GM19372 (cell line): ENCODE results near the gene C1QTNF1.

Experiments
- ATAC-seq: cut with Tn5 transposase; IDR thresholded peaks from one replicate; pipeline ENCODE4 v1.9.1; 2021; ENCODE audit warnings: mild to moderate bottlenecking, low read depth, moderate library complexity; ENCODE audit not compliant: unreplicated experiment

C1QTNF1 gene

DNA sequence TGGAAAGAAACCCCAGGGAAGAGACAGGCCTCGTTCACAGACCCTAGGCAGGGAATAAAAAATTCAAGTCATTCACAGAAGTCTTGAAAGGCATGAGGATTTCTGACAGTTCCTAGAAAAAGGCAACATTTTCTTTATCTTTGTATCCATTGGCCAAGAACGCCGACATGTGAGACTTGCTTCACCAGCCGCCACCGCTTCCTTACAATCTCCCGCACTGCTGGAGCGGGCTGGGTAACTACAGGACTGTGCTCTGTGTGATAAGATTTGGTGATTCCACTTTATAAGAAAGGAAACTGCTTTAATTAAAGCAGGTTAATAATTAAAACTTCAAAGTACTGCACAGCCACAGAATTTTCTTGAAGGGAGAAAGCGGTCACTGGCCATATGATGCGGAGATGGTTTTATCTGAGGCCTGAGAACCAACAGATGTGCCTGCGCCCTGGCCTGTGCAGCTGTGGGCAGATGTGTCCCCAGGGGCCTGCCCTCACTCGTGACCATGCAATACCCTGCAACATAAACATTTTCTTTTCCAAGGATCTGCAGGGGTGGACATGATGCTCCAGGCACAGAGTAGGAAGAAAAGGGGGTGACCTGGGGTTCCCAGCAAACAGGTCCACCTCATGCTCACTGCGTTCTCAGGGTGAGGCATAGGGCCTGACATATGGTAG, 31.3 kb upstream of the C1QTNF1 start:
- ATAC-seq = no peak

DNA sequence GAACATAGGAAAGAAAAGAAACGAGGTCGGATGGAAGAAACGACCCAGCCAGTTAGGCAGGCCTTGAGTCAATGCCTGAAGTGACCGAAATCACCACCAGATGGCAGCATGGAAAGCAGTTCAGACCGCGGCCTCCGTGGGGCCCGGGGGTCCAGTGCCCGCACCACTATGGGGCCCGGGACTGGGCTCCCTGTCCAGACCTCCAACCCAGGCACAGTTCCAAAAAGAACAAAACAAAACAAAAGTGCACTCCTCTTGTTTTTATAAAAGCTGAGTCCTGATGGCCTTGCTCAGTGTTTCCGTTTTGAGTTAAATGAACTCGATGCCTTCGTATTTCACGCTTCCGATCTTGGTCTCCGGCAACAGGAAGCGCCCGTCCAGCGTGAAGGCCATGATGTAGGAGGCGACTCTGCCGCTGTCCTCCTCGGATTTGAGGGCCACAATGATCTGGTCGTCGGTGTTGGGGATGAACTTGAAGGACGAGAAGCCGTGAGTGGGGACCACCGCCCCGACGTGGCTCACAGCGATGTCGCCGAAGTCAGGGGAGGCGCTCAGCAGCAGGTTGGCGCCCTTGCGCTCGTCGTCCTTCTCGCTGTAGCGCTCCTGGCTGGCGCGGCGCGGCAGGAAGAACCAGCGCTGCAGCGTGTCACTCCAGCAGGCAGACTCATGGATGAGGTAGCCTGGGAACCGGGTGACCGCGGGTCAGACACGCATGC, 30.6 kb upstream of the C1QTNF1 start:
- ATAC-seq = no peak

- no peak for ATAC-seq
Measured at GRCh38 chr17:78993981-78994671, 29.8 kb upstream of the C1QTNF1 start.

- ATAC-seq = no peak
Measured at GRCh38 chr17:78995022-78995760, 28.8 kb upstream of the C1QTNF1 start.

GRCh38 chr17:78995761-78996451, 28.1 kb upstream of the C1QTNF1 start:
- ATAC-seq = no peak

- no peak for ATAC-seq
Measured at GRCh38 chr17:78996781-78997201, 27.2 kb upstream of the C1QTNF1 start.

DNA sequence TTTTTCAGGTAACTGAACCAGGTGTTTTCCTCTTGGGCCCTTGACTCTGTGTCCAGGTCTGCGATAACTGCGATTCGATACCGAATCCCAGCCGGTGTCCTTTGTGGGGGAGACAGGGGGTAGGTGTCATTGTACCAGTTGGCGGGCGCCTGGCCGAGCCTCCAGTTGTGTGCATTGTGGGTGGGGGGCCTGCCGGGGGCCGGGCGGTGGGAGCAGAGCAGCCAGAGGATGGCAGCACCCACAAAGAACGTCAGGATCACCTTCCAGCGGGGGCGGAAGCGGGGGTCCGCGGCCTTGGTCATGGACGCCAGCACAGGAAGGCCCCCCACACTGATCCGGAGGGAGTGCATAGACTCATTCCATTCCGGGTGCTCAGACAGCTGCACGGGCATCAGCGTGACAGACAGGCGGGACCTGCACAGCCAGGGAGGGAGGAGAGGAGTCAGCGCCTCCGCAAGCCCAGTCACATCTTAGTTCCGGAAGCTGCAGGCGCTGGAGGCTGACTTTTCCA, 26.7 kb upstream of the C1QTNF1 start:
- ATAC-seq = no peak

DNA sequence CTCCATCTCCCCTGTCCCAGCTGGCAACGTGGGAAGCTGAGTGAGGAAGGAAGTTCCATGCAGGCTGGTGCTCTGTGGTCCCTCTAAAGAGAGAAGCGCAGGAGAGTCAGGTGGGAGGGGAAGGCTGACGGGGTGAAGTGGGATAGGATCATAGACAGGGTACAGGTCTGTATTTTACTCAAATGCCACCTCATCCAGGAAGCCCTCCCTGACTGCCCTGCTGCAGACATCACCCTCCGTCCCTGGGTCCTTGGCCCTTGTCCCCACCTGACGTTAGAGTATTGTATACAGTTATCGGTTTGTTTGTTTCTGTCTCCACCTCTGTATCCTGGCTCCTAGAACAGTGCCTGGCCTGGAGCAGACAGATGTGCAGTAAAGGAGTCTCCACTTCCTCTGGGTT, 26.1 kb upstream of the C1QTNF1 start:
- ATAC-seq = no peak

GRCh38 chr17:78998311-78999055, 25.5 kb upstream of the C1QTNF1 start:
- ATAC-seq = no peak

- no peak for ATAC-seq
Measured at GRCh38 chr17:78999056-78999768, 24.8 kb upstream of the C1QTNF1 start.

- ATAC-seq = no peak
Measured at GRCh38 chr17:78999947-79000395, 24.0 kb upstream of the C1QTNF1 start.

DNA sequence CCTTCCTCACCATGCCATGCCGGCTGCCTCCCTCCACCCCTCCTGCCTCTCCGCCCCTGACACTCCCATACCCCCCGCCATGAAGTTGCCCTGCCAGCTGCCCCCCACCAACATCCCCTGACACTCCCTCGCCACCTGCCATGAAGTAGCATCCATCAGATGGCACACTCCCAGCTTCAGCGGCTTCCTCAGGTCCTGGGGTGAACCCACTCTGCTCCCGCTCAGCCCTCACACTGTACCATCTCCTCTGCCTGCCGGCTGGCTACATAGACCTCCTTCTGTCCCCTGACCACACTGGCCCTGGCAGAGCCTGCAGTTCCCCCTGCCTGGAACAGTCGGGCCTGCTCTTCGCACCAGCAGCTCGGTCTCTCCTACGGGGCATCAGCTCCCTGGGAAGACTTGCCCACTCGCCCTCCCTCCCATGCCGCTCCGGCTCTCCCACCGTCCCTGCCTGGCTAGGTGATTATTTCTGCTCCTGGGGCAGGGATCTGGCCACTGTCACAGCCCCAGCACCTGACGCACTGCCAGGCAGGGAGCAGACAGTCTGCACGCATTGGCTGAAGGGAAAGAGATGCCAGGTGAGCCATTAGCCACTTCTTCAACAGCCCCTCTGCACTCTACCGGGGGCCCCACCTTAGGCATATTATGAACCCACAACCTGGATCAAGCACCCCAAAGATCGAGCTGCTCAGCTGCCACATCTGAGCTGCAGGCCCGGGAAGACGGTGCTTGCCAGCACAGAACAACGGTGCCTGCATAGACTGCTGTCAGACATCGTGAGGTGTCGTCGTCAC, 23.4 kb upstream of the C1QTNF1 start:
- no peak for ATAC-seq

- no peak for ATAC-seq
Measured at GRCh38 chr17:79001190-79002020, 22.6 kb upstream of the C1QTNF1 start.

DNA sequence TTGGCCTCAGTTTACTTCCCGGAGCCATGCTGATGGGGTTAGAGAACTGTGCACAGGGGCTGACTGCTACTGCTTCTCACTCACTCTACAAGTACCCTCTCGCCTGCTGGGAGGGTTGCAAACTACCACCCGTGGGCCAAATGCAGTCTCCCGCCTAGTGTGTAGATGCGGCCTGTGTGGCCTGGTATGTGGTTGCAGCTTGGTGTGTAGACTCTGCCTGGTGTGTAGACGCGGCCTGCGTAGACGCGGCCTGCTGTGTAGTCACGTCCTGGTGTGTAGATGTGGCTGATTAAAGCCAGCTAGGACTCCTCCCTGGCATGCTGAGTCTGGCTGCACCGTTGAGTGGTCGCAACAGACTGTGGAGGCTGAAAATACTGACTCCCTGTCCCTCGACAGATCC, 21.7 kb upstream of the C1QTNF1 start:
- ATAC-seq = no peak

GRCh38 chr17:79002796-79003593, 21.0 kb upstream of the C1QTNF1 start:
- no peak for ATAC-seq

DNA sequence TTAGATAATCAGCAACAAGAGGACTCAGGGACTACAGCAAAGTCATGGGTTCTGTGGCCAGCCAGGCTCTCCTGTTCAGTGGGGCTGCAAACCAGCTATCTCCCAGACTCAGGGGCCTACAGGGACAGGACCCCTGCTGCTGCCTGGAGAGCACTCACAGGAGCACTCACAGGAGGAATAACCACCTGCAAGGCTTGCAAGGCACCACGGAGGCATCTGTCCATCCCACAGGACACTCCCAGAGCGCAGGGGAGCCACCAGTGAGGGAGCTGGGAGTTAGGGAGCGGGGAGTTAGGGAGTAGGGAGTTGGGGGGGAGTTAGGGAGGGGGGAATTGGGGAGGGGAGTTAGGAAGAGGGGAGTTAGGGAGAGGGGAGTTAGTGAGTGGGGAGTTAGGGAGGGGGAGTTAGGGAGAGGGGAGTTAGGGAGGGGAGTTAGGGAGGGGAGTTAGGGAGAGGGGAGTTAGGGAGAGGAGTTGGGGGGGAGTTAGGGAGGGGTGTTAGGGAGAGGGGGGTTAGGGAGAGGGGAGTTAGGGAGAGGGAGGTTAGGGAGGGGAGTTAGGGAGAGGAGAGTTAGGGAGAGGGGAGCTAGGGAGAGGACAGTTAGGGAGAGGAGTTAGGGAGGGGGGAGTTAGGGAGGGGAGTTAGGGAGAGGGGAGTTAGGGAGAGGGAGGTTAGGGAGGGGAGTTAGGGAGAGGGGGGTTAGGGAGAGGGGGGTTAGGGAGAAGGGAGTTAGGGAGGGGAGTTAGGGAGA, 20.1 kb upstream of the C1QTNF1 start:
- no peak for ATAC-seq
